Medulla oblongata (tissue), 1 donor: ENCODE measurements around the gene OR13F1.
"Not testable (repeated sequence)": the region's sequence is repeated elsewhere in the genome, so short reads cannot be mapped to it uniquely, and the experiment has no call there.

ENCODE experiments used
- DNase-seq: peaks from one replicate; pipeline ENCODE4 v3.0.0-alpha.2; 2015; ENCODE audit errors: extremely low spot score

OR13F1 gene

GRCh38 chr9:104503963-104504362, at the start of gene OR13F1:
TSS of gene OR13F1 (plus strand) at chr9:104504263. CDS start at chr9:104504263, 0 bp downstream.
- DNase-seq: no peak

DNA sequence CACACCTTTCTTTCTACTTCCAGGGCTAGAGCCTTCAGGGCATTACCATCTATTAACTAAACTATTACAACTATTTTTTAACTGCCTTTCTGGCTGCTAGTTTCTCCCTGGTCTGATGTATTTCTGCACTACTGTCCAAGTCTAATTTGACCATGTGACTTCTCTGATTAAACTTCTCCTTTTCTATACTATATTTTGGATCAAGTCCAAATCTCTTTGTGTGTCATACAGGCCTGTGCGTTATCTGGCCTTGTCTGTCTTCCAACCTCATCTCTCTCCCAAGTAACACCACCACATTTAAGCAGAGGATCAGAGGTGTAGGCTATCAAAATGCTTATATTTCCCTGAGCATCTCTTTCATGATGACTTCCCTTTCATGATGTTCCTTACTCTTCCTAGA, 47.2 kb upstream of the OR13F1 start:
- no peak for DNase-seq

DNA sequence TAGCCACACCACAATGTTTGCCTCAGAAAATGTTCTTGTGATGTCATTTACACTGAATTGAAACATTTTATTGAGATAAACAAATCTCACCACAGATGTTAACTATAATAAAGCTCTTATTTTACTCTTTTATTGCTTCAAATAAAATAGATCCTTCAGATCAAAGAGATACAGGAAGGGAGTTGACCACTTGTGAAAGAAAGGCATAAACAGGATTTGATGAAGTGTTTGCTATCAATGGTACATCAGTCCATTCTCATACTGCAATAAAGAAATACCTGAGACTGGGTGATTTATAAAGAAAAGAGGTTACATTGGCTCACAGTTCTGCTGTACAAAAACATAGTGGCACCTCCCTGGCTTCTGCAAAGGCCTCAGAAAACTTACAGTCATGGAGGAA, 40.2 kb upstream of the OR13F1 start:
- DNase-seq: no peak

DNA sequence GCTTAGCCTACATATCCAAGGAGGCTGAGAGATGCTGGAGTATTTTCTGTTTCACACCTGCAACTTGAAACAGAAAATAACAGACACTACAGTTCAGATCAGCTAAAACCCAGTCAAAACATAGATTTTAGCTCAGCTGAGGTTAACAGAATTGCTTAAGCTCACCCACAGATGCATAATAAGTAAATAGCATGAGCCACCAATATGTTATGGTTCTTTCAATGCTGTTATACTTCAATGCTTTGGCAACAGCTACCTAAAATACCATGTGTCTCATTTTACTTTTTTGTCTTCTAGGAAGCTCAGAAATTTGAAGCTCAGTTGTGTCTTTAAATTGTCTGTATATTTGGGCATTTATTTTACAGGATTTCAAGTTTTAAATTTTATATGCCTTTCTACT, 35.8 kb upstream of the OR13F1 start:
- DNase-seq: no peak

DNA sequence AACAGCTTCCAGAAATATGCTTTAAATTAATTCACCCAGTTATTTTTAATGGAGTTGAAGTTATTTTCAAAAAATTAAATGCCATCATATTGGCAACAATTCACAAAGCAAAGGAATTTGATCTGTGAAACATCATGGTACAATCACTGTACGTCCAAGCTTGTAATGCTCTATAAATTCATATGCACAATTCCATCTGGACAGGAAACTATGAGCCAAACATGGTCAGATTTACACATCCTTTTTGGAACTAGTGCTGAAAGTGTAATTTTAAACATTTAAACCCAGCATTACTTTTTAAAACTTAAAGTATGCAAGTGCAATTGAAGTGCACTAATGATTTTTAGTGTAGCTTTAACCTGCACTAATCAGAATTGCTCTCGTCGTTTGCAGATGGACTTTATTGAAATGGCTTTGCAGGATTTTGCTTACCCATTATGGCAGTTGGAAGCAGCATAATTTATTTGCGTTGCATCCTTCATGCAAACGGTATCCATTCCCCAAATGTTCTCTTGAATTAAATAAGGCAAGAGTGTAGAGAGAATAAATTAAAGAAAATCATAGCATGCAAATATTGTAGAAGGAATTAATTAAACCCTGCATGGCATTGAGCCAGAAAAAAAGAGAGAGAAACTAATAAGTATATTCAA, 21.0 kb upstream of the OR13F1 start:
- DNase-seq: no peak

DNA sequence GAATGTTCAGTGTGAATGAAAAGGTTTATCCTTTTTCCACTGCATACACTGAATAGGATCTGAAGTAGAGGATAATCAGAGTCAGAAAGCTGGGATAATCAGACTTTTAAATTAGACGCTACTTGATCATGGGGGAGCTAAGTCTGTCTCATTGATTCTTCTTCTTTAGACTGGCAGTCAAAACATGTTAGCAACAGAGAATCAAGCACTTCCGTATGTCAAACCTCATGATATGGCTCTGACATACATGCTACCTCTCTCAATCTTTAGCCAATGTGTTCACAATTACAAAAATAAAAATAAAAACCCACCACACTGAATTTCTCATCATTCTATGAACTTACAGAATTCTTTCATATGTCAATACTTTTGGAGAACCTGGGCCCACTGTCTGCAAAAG, 19.0 kb upstream of the OR13F1 start:
- DNase-seq: no peak

- DNase-seq: no peak
Observed at GRCh38 chr9:104494808-104495207, 9.3 kb upstream of the OR13F1 start.

- DNase-seq: no peak
Observed at GRCh38 chr9:104503440-104503839, 623 bp upstream of the OR13F1 start.

DNA sequence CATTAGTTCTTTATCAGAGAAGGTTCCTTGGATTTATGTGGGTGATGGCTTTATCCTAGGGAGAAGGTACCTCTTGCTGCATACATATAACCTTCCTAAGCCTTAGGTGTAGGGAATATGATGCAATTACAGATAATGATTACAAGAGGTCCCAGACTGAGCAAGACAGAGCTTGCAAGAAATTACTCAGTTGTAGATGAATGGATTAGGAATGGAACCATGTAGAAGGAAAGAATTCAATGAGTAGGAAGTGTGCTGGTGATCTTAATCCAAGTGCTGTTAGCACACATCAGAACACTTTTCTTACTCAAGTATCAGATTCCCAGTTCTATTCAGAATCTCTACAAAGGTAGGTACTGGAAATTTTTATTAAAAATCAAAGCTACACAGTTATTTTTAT, 2.5 kb downstream of the OR13F1 start:
- DNase-seq: no peak

DNA sequence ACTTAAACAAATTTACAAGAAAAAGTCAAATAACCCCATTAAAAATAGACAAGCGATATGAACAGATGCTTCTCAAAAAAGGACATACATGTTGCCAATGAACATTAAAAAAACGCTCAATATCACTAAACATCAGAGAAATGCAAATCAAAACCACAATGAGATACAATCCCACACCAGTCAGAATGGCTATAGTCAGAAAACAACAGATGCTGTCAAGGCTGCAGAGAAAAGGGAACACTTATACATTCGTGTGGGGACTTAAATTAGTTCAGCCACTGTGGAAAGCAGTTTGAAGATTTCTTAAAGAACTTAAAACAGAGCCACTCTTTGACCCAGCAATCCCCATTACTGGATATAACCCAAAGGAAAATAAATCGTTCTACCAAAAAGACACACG, 10.8 kb downstream of the OR13F1 start:
- DNase-seq: no peak

DNA sequence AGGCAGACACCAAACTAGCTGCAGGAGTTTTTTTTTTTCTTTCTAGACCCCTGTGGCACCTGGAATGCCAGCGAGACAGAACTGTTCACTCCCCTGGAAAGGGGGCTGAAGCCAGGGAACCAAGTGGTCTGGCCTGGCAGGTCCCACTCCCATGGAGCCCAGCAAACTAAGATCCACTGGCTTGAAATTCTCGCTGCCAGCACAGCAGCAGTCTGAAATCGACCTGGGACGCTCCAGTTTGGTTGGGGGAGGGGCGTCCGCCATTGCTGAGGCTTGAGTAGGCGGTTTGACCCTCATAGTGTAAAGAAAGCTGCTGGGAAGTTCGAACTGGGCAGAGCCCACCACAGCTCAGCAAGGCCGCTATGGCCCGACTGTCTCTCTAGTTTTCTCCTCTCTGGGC, 16.2 kb downstream of the OR13F1 start:
- DNase-seq: not testable (repeated sequence)

- DNase-seq: no peak
Observed at GRCh38 chr9:104527109-104527508, 23.0 kb downstream of the OR13F1 start, which contains the start of gene OR13C4. TSS of gene OR13C4 (minus strand) at chr9:104527209. CDS start at chr9:104527209, 0 bp downstream.

GRCh38 chr9:104536756-104537155, 32.7 kb downstream of the OR13F1 start, which contains the start of gene OR13C3:
TSS of gene OR13C3 (minus strand) at chr9:104536856. CDS start at chr9:104536723, 133 bp downstream.
- DNase-seq: no peak

- no peak for DNase-seq
Observed at GRCh38 chr9:104539275-104539674, 35.2 kb downstream of the OR13F1 start.

DNA sequence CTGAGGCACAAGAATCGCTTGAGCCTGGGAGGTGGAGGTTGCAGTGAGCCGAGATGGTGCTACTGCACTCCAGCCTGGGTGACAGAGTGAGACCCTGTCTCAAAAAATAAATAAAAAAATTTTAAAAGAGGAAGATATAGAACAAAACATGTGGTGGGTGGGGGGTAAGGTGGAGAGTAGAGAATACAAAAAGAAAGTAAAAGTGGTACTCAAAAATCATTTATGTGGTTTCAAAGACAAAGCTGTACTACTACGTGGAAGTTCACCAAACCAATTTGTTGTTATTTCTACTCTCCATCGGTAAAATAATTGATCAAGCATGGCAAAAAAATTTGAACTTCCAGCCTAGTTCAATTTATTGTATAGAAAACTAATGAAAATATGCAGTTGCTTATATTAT, 40.6 kb downstream of the OR13F1 start:
- DNase-seq: no peak

DNA sequence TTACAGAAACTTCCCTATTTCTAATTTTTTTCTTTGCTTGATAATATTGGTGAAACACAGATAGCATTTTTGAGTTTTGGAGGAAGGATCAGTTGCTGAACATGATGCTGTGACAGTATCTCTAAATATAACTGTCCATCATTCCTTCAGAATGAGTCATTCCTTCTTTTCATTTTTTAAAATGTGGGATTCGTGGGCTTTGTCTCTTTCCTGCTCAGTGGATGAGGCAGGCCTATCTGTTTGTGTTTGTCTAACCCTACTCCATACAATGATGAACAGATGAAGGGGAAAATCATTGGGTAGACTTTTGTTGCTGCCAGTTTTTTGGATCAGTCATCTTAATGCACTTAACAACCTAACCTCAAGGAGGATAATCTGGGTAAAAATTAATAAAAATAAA, 49.2 kb downstream of the OR13F1 start:
- DNase-seq: no peak
